Uterus (tissue), 2 donors: Measurements from ENCODE around the gene SLC2A8.
A peak's percentile ranks its signal among the peaks of the same experiment; 100 is the strongest.

ENCODE experiments used
- CTCF ChIP-seq, 4 experiments: fragments of 200-600 bp in 2 of 4; fragments of 450-650 bp in 2 of 4; sonication (generic) in 2 of 4; IDR thresholded peaks; one replicate each; pipeline ENCODE4 v1.5.1; 2016 to 2019; ENCODE audit warnings: antibody characterized with exemption in 4 of 4, mild to moderate bottlenecking in 2 of 4, moderate library complexity in 1 of 4
- POLR2A ChIP-seq, 2 donors: fragments of 450-650 bp; IDR thresholded peaks; one replicate each; pipeline ENCODE4 v1.6.1; 2016; ENCODE audit warnings: antibody characterized with exemption in 2 of 2, mild to moderate bottlenecking in 1 of 2, moderate library complexity in 1 of 2

- TF ChIP-seq CTCF (IDR thresholded peaks at IDR 0.05) (peak in 1 of 4 experiments; percentile 2), POLR2A (IDR thresholded peaks at IDR 0.05) (no peak)
Observed at GRCh38 chr9:127451858-127452656, 55.1 kb downstream of the SLC2A8 start.
